OCI-LY3 (cell line): ENCODE measurements around the gene ABCG5.

Source experiments
- EZH2phosphoT487 ChIP-seq: fragments of 200-600 bp; shearing (Covaris generic); IDR thresholded peaks from 2 replicates; pipeline ENCODE4 v1.6.1; 2018; ENCODE audit warnings: antibody characterized with exemption, mixed run types, low read depth
- TF ChIP-seq, protein P1 (sequence below): fragments of 200-600, 300-600 bp; sonication (generic); IDR thresholded peaks from 2 replicates; pipeline ENCODE4 v1.5.1; 2014; ENCODE audit warnings: antibody characterized with exemption, low read length, low read depth

DNA sequence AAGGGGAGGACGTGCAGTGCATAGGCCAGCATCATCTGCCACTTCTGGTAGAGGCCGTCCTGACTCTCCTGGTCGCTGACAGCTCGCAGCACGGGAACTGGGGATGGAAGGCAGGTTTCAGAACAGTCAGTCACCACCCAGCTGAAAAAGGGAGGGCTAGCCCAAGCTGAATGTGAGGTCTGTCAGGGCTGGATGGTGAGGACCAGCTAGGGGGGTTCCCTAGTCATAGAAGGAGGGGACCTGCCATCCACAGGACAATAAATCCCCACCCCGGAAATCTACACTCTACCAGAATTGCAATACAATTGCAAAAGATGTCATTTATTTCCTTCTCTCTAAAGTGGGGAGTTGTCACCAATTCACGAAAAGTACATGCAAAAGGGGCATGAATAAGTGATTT lies 15.8 kb downstream of the ABCG5 start:
- TF ChIP-seq, protein P1, sequence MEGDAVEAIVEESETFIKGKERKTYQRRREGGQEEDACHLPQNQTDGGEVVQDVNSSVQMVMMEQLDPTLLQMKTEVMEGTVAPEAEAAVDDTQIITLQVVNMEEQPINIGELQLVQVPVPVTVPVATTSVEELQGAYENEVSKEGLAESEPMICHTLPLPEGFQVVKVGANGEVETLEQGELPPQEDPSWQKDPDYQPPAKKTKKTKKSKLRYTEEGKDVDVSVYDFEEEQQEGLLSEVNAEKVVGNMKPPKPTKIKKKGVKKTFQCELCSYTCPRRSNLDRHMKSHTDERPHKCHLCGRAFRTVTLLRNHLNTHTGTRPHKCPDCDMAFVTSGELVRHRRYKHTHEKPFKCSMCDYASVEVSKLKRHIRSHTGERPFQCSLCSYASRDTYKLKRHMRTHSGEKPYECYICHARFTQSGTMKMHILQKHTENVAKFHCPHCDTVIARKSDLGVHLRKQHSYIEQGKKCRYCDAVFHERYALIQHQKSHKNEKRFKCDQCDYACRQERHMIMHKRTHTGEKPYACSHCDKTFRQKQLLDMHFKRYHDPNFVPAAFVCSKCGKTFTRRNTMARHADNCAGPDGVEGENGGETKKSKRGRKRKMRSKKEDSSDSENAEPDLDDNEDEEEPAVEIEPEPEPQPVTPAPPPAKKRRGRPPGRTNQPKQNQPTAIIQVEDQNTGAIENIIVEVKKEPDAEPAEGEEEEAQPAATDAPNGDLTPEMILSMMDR: no peak
- no peak for TF ChIP-seq EZH2phosphoT487
